Caco-2 (cell line): Measurements from ENCODE around the gene MID1. TPM values are rescaled to one million over a fixed set of nuclear protein-coding genes. Genes with fewer than 3 reads are reported as not detected.

Experiments
- BruUV-seq: library from RNA; stranded (reverse); fragments of 400-500 nt; replicated peaks from 2 replicates; lab custom pipeline; 2021; lab: Mats Ljungman, UMichigan
- CTCF ChIA-PET: fragments of 300-600 bp; sonication (Branson Sonifier 250); formaldehyde crosslinking; loops from one replicate; lab custom pipeline; 2022; ENCODE audit warnings: antibody characterized with exemption; lab: Charles Lee
- POLR2A ChIA-PET: fragments of 300-600 bp; sonication (Branson Sonifier 250); formaldehyde crosslinking; loops from one replicate; lab custom pipeline; 2022; ENCODE audit warnings: antibody characterized with exemption; lab: Charles Lee
- DNase-seq, 2 experiments: peaks; one replicate each; pipeline versions ENCODE4 v3.0.0 to v3.0.0-alpha.2; 2020 to 2022
- H3K27me3 ChIP-seq: replicated peaks from 2 replicates; pipeline ENCODE4 v1.6.0; 2011; ENCODE audit warnings: low read length; ENCODE audit not compliant: control insufficient read depth, insufficient read depth
- H3K36me3 ChIP-seq: 2 replicates; pipeline ENCODE4 v1.5.1; 2011; ENCODE audit warnings: low read length; ENCODE audit not compliant: control insufficient read depth, insufficient read depth
- H3K4me1 ChIP-seq: fragments of 250-450 bp; sonication (Bioruptor Pico); 2 replicates; pipeline ENCODE4 v1.5.1; 2020; ENCODE audit warnings: mild to moderate bottlenecking
- H3K4me3 ChIP-seq: 2 replicates; pipeline ENCODE4 v1.5.1; 2011; ENCODE audit warnings: low read depth, mild to moderate bottlenecking, control low read depth, low read length
- H3K9me3 ChIP-seq: fragments of 250-450 bp; sonication (Bioruptor Pico); 2 replicates; pipeline ENCODE4 v1.5.1; 2020; ENCODE audit warnings: mild to moderate bottlenecking, moderate library complexity
- H3K27ac Mint-ChIP-seq: one replicate; pipeline ENCODE4 v1.8.0; 2022; ENCODE audit warnings: mixed read lengths; ENCODE audit not compliant: unreplicated experiment
- H3K27me3 Mint-ChIP-seq: one replicate; pipeline ENCODE4 v1.8.0; 2022; ENCODE audit warnings: mixed read lengths; ENCODE audit not compliant: insufficient read depth, unreplicated experiment
- H3K36me3 Mint-ChIP-seq: one replicate; pipeline ENCODE4 v1.8.0; 2022; ENCODE audit warnings: mild to moderate bottlenecking, mixed read lengths; ENCODE audit not compliant: insufficient read depth, unreplicated experiment
- H3K4me1 Mint-ChIP-seq: one replicate; pipeline ENCODE4 v1.8.0; 2022; ENCODE audit warnings: low read depth, mixed read lengths; ENCODE audit not compliant: unreplicated experiment
- H3K4me3 Mint-ChIP-seq: one replicate; pipeline ENCODE4 v1.8.0; 2022; ENCODE audit warnings: mild to moderate bottlenecking, moderate library complexity, mixed read lengths; ENCODE audit not compliant: unreplicated experiment
- H3K9me3 Mint-ChIP-seq: one replicate; pipeline ENCODE4 v1.8.0; 2022; ENCODE audit warnings: mixed read lengths; ENCODE audit not compliant: unreplicated experiment
- intact Hi-C: fragments of 100-400 bp; cut with micrococcal nuclease; formaldehyde crosslinking; loops from one replicate; pipeline ENCODE4 v1.10.0; 2022; ENCODE audit not compliant: unreplicated experiment
- total RNA-seq: library from RNA; stranded (reverse); gene quantifications from 2 replicates; pipeline ENCODE4 v1.2.3, GENCODE V29; 2022
- TF ChIP-seq, protein P1 (sequence below), 2 experiments: fragments of 200-600 bp in 1 of 2; IDR thresholded peaks; 1 replicate in 1 of 2; 2 replicates in 1 of 2; pipeline versions ENCODE4 v1.5.1 to v1.8.0; 2011 to 2022; ENCODE audit warnings: antibody characterized with exemption in 1 of 2, control low read depth in 1 of 2, inconsistent platforms in 1 of 2, low read depth in 1 of 2, low read length in 1 of 2, mild to moderate bottlenecking in 1 of 2, moderate library complexity in 1 of 2; ENCODE audit not compliant: insufficient read depth in 1 of 2, severe bottlenecking in 1 of 2, unreplicated experiment in 1 of 2

MID1 gene
- total RNA-seq, 1 experiment from 2014 or later, result 61.3 TPM

DNA sequence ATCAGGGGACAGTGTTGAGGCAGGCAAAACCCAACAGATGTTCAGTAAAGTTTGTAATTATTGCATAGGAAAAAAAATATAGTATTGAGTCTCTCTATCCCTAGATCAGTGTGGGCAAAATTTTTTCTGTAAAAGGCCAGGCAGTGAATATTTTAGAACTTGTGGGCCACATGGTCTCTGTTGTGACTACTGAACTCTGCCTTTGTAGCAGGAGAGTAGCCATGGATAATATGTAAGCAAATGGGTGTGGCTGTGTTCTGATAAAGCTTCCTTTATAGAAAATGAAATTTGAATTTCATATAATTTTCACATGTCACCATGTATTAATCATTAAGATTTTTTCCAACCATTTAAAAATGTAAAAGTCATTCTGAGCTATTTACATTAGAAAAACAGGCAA, 193.1 kb downstream of the MID1 start:
- no peaks in the 10 kb centered on the region for H3K9me3 Mint-ChIP-seq
- H3K4me3 Mint-ChIP-seq, result no peak overlapping the region
- Histone ChIP-seq H3K27me3 (no peaks in the 10 kb centered on the region), H3K4me1 (no peaks in the 10 kb centered on the region), H3K36me3 (no peaks in the 10 kb centered on the region), H3K9me3 (no peaks in the 10 kb centered on the region), H3K4me3 (no peak overlapping the region)
- H3K27ac Mint-ChIP-seq, result no peak overlapping the region
- ChIA-PET POLR2A (no interaction called here), CTCF (no interaction called here)
- H3K36me3 Mint-ChIP-seq, result no peaks in the 10 kb centered on the region
- TF ChIP-seq, protein P1, sequence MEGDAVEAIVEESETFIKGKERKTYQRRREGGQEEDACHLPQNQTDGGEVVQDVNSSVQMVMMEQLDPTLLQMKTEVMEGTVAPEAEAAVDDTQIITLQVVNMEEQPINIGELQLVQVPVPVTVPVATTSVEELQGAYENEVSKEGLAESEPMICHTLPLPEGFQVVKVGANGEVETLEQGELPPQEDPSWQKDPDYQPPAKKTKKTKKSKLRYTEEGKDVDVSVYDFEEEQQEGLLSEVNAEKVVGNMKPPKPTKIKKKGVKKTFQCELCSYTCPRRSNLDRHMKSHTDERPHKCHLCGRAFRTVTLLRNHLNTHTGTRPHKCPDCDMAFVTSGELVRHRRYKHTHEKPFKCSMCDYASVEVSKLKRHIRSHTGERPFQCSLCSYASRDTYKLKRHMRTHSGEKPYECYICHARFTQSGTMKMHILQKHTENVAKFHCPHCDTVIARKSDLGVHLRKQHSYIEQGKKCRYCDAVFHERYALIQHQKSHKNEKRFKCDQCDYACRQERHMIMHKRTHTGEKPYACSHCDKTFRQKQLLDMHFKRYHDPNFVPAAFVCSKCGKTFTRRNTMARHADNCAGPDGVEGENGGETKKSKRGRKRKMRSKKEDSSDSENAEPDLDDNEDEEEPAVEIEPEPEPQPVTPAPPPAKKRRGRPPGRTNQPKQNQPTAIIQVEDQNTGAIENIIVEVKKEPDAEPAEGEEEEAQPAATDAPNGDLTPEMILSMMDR (IDR thresholded peaks at IDR 0.05; ENCODE audit: insufficient read depth in 1 of 2, low read depth in 1 of 2, low read length in 1 of 2, severe bottlenecking in 1 of 2, unreplicated experiment in 1 of 2), result no peak
- no TSS peak for BruUV-seq
- intact Hi-C loops, result no loop called here
- DNase-seq, result no peak
- H3K4me1 Mint-ChIP-seq, result no peaks in the 10 kb centered on the region
- no peaks in the 10 kb centered on the region for H3K27me3 Mint-ChIP-seq

DNA sequence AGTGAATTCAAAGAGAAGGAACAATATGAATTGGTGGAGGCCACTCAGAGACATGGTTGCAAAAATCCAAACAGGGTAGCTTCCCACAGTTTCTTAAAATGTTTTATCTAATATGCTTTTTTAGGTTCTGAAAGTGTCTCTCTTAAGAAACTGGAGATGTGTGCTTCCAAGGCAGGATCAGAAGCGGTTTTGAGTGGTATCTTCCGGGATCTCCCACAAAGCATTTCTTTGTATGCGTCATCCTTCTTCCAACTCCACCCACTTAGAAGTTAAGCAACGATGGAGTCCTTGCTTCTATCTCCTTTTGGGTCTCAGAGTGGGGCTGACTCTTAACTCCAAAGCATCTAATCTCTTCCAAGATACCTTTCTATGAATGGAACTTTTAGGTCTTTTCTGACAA, 196.7 kb downstream of the MID1 start:
- POLR2A ChIA-PET, result no interaction called here
- no peaks in the 10 kb centered on the region for H3K27me3 ChIP-seq

DNA sequence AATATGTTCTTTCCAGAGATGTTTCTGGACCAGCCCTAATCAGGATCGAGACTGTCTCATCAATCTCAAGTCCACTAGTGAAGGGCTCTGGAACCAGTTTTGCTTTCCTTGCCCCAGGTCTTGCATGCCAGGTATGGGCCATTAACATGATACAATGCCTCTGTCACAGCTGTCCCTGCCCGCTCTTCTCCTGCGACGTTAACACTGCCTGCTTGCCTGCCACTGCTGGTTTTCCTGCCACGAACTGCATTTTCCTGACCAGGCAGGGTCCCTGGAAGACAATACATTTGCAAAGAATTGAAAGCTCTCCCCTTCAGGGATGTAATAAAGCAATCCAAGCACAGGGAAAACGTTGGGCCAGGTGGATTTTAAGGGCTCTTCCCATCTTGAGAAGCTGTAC, 200.3 kb downstream of the MID1 start:
- no TSS peak for BruUV-seq
- CTCF ChIA-PET, result no interaction called here
- no peak overlapping the region for H3K4me3 ChIP-seq
- H3K36me3 Mint-ChIP-seq, result no peaks in the 10 kb centered on the region
- H3K4me3 Mint-ChIP-seq, result no peak overlapping the region
- H3K9me3 Mint-ChIP-seq, result no peaks in the 10 kb centered on the region
- TF ChIP-seq, protein P1 (IDR thresholded peaks at IDR 0.05; ENCODE audit: insufficient read depth in 1 of 2, low read depth in 1 of 2, low read length in 1 of 2, severe bottlenecking in 1 of 2, unreplicated experiment in 1 of 2), result no peak
- POLR2A ChIA-PET, result no interaction called here
- no peaks in the 10 kb centered on the region for H3K36me3 ChIP-seq
- H3K9me3 ChIP-seq, result no peaks in the 10 kb centered on the region
- H3K27me3 Mint-ChIP-seq, result no peaks in the 10 kb centered on the region
- H3K27ac Mint-ChIP-seq, result no peak overlapping the region
- no peak for DNase-seq
- no peaks in the 10 kb centered on the region for H3K4me1 ChIP-seq
- H3K27me3 ChIP-seq, result no peaks in the 10 kb centered on the region
- H3K4me1 Mint-ChIP-seq, result no peaks in the 10 kb centered on the region
- intact Hi-C loops, result no loop called here

More for the DNA sequence above, 196.7 kb downstream of the MID1 start:
- BruUV-seq, result no TSS peak
- Histone ChIP-seq H3K36me3 (no peaks in the 10 kb centered on the region), H3K4me1 (no peaks in the 10 kb centered on the region), H3K4me3 (no peak overlapping the region), H3K9me3 (no peaks in the 10 kb centered on the region)
- CTCF ChIA-PET, result no interaction called here
- TF ChIP-seq, protein P1 (IDR thresholded peaks at IDR 0.05; ENCODE audit: insufficient read depth in 1 of 2, low read depth in 1 of 2, low read length in 1 of 2, severe bottlenecking in 1 of 2, unreplicated experiment in 1 of 2), result no peak
- no peak for DNase-seq
- H3K36me3 Mint-ChIP-seq, result no peaks in the 10 kb centered on the region
- H3K9me3 Mint-ChIP-seq, result no peaks in the 10 kb centered on the region
- no peak overlapping the region for H3K27ac Mint-ChIP-seq
- no peak overlapping the region for H3K4me3 Mint-ChIP-seq
- H3K4me1 Mint-ChIP-seq, result no peaks in the 10 kb centered on the region
- intact Hi-C loops, result no loop called here
- no peaks in the 10 kb centered on the region for H3K27me3 Mint-ChIP-seq
